Liver (tissue), 3 donors: ENCODE measurements around the gene EIF3I.

ENCODE experiments used
- ATF3 ChIP-seq: IDR thresholded peaks from 2 replicates; pipeline ENCODE4 v1.6.1; 2016; ENCODE audit warnings: antibody characterized with exemption
- CTCF ChIP-seq: fragments of 150-350 bp; IDR thresholded peaks from 2 replicates; pipeline ENCODE4 v1.5.1; 2017; ENCODE audit warnings: improper control_type of control experiment, low read depth, low read length; ENCODE audit not compliant: missing input control
- EGR1 ChIP-seq, 2 donors: IDR thresholded peaks; 2 replicates each; pipeline ENCODE4 v1.6.1; 2016 to 2018; ENCODE audit warnings: antibody characterized with exemption in 2 of 2, low read depth in 2 of 2
- FOXA1 ChIP-seq: IDR thresholded peaks from 2 replicates; pipeline ENCODE4 v1.6.1; 2016; ENCODE audit warnings: antibody characterized with exemption
- FOXA2 ChIP-seq: IDR thresholded peaks from 2 replicates; pipeline ENCODE4 v1.6.1; 2016; ENCODE audit warnings: antibody characterized with exemption
- GABPA ChIP-seq, 2 donors: IDR thresholded peaks in 1 of 2; conservative IDR thresholded peaks in 1 of 2; 2 replicates each; pipeline ENCODE4 v1.6.1; 2016; ENCODE audit warnings: antibody characterized with exemption in 2 of 2, mild to moderate bottlenecking in 1 of 2, moderate library complexity in 1 of 2
- HNF4G ChIP-seq: IDR thresholded peaks from 2 replicates; pipeline ENCODE4 v1.6.1; 2016; ENCODE audit warnings: antibody characterized with exemption
- JUND ChIP-seq, 2 donors: IDR thresholded peaks; 2 replicates each; pipeline ENCODE4 v1.6.1; 2016; ENCODE audit warnings: antibody characterized with exemption in 2 of 2
- REST ChIP-seq: IDR thresholded peaks from 2 replicates; pipeline ENCODE4 v1.6.1; 2016; ENCODE audit warnings: antibody characterized with exemption, mild to moderate bottlenecking
- RXRA ChIP-seq, 2 donors: IDR thresholded peaks; 2 replicates each; pipeline ENCODE4 v1.6.1; 2017 to 2018; ENCODE audit warnings: antibody characterized with exemption in 2 of 2, mild to moderate bottlenecking in 1 of 2
- SP1 ChIP-seq: IDR thresholded peaks from 2 replicates; pipeline ENCODE4 v1.6.1; 2018; ENCODE audit warnings: antibody characterized with exemption, mild to moderate bottlenecking
- TAF1 ChIP-seq: conservative IDR thresholded peaks from 2 replicates; pipeline ENCODE4 v1.6.1; 2016; ENCODE audit warnings: antibody characterized with exemption, mild to moderate bottlenecking
- YY1 ChIP-seq: IDR thresholded peaks from 2 replicates; pipeline ENCODE4 v1.6.1; 2016; ENCODE audit warnings: antibody characterized with exemption, mild to moderate bottlenecking
- ZBTB33 ChIP-seq: IDR thresholded peaks from 2 replicates; pipeline ENCODE4 v1.6.1; 2016; ENCODE audit warnings: antibody characterized with exemption
- donor health status: healthy.
- donor health status: healthy.

- no peak for TF ChIP-seq FOXA1
- TF ChIP-seq CTCF, result no peak
- no peak for TF ChIP-seq ATF3
- TF ChIP-seq EGR1 (IDR thresholded peaks at IDR 0.05; ENCODE audit: low read depth in 2 of 2), result no peak
- TF ChIP-seq SP1, result no peak
- no peak for TF ChIP-seq GABPA (IDR thresholded peaks at IDR 0.05 in 1 of 2, conservative IDR thresholded peaks at IDR 0.05 in 1 of 2)
- no peak for TF ChIP-seq HNF4G
- TF ChIP-seq REST, result no peak
- no peak for TF ChIP-seq TAF1
- TF ChIP-seq RXRA (IDR thresholded peaks at IDR 0.05), result no peak
- no peak for TF ChIP-seq JUND (IDR thresholded peaks at IDR 0.05)
- no peak for TF ChIP-seq FOXA2
- no peak for TF ChIP-seq ZBTB33
- TF ChIP-seq YY1, result no peak
Measured at GRCh38 chr1:32198237-32199042, 23.8 kb upstream of the EIF3I start.
